ENCODE measurements around the gene NTHL1. TPM values are rescaled to one million over a fixed set of nuclear protein-coding genes. Genes with fewer than 3 reads are reported as not detected.

NTHL1 gene
- total RNA-seq, 1 experiment from 2014 or later: 51.6 TPM

DNA sequence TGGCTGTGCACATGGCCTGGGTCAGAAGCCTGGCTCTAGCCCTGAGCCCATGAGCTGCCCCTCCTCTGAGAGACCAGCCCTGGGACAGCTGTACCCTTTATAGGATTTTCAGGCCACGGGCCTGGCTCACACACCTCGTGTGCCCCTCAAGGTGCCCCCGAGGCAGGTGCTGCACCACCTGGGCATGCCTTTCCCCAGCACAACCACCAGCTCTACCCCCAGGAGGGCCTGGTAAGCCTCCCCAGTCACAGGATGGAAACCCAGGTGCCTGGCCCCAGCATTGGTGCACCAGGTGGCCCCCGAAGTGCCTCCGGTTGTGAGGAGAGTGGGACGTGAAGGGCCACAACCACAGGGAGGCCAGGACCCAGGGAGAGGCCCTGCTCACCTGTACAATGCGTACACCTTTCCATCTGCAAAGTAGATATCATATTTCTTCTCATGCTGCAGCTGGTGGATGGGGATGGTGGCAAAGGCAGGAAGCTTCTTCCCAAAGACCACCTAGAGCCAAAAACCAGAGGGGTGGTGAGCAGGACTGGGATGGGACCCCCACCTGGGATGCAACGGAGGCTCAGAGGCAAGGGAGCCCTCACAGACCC is 44.3 kb downstream of the NTHL1 start:
- ChIA-PET CTCF (no interaction called here), POLR2A (ENCODE audit: low non-redundant PET) (interaction anchor here (0.6 kb wide), 1 partner anchor 211 kb away, joined by 3 read pairs; the partner anchor contains the start of gene PGP)
- H3K4me1 ChIP-seq (ENCODE audit: insufficient read depth, low read length, poor library complexity, severe bottlenecking): peaks cover 34% of the 10 kb centered on the region
- H3K9me3 ChIP-seq (ENCODE audit: low read depth, low read length, poor library complexity, severe bottlenecking): no peaks in the 10 kb centered on the region
- no peak overlapping the region for H3K4me3 ChIP-seq (ENCODE audit: low read depth, low read length, poor library complexity, severe bottlenecking)
- BruUV-seq (replicated peaks): no TSS peak
- TF ChIP-seq CTCF (conservative IDR thresholded peaks at IDR 0.05; ENCODE audit: low read depth, low read length) (no peak), EZH2 (IDR thresholded peaks at IDR 0.05; ENCODE audit: borderline replicate concordance, low read depth, low read length, poor library complexity, severe bottlenecking) (no peak)
- H3K27me3 ChIP-seq (replicated peaks; ENCODE audit: insufficient read depth, low read depth, low read length, poor library complexity): no peaks in the 10 kb centered on the region
- H3K27ac ChIP-seq (ENCODE audit: low read depth, low read length, poor library complexity, severe bottlenecking): no peak overlapping the region
- DNase-seq (ENCODE audit: low spot score): no peak
- intact Hi-C loops (cut with micrococcal nuclease; ENCODE audit: unreplicated experiment): loop anchor here (10.0 kb wide), 1 partner anchor 211 kb away; the partner anchor contains the start of genes BRICD5 and PGP
- H3K36me3 ChIP-seq (ENCODE audit: insufficient read depth, low read length, poor library complexity, severe bottlenecking): peaks cover 49% of the 10 kb centered on the region

GRCh38 chr16:2002406-2003230 is 45.0 kb downstream of the NTHL1 start:
- Histone ChIP-seq H3K9me3 (ENCODE audit: low read depth, low read length, poor library complexity, severe bottlenecking) (no peaks in the 10 kb centered on the region), H3K4me1 (ENCODE audit: insufficient read depth, low read length, poor library complexity, severe bottlenecking) (peaks cover 26% of the 10 kb centered on the region), H3K27me3 (replicated peaks; ENCODE audit: insufficient read depth, low read depth, low read length, poor library complexity) (no peaks in the 10 kb centered on the region), H3K36me3 (ENCODE audit: insufficient read depth, low read length, poor library complexity, severe bottlenecking) (peaks cover 56% of the 10 kb centered on the region), H3K4me3 (ENCODE audit: low read depth, low read length, poor library complexity, severe bottlenecking) (no peak overlapping the region), H3K27ac (ENCODE audit: low read depth, low read length, poor library complexity, severe bottlenecking) (no peak overlapping the region)
- BruUV-seq (replicated peaks): no TSS peak
- TF ChIP-seq EZH2 (IDR thresholded peaks at IDR 0.05; ENCODE audit: borderline replicate concordance, low read depth, low read length, poor library complexity, severe bottlenecking) (no peak), CTCF (conservative IDR thresholded peaks at IDR 0.05; ENCODE audit: low read depth, low read length) (no peak)
- intact Hi-C loops (cut with micrococcal nuclease; ENCODE audit: unreplicated experiment): loop anchor here (10.0 kb wide), 1 partner anchor 212 kb away; the partner anchor contains the start of genes BRICD5 and PGP
- ChIA-PET CTCF (no interaction called here), POLR2A (ENCODE audit: low non-redundant PET) (interaction anchor here (0.6 kb wide), 1 partner anchor 212 kb away, joined by 3 read pairs; the partner anchor contains the start of gene PGP)
- DNase-seq (ENCODE audit: low spot score): no peak

GRCh38 chr16:2001456-2002355 is 45.9 kb downstream of the NTHL1 start:
- Histone ChIP-seq H3K4me3 (ENCODE audit: low read depth, low read length, poor library complexity, severe bottlenecking) (no peak overlapping the region), H3K4me1 (ENCODE audit: insufficient read depth, low read length, poor library complexity, severe bottlenecking) (peaks cover 24% of the 10 kb centered on the region), H3K9me3 (ENCODE audit: low read depth, low read length, poor library complexity, severe bottlenecking) (no peaks in the 10 kb centered on the region), H3K27me3 (replicated peaks; ENCODE audit: insufficient read depth, low read depth, low read length, poor library complexity) (no peaks in the 10 kb centered on the region), H3K36me3 (ENCODE audit: insufficient read depth, low read length, poor library complexity, severe bottlenecking) (peaks cover 63% of the 10 kb centered on the region), H3K27ac (ENCODE audit: low read depth, low read length, poor library complexity, severe bottlenecking) (no peak overlapping the region)
- no peak for DNase-seq (ENCODE audit: low spot score)
- CTCF ChIA-PET: interaction anchor here (0.6 kb wide), 1 partner anchor 13 kb away, joined by 3 read pairs; no protein-coding TSS in a partner anchor
- no peak for TF ChIP-seq EZH2 (IDR thresholded peaks at IDR 0.05; ENCODE audit: borderline replicate concordance, low read depth, low read length, poor library complexity, severe bottlenecking)
- TF ChIP-seq CTCF (conservative IDR thresholded peaks at IDR 0.05; ENCODE audit: low read depth, low read length): no peak
- intact Hi-C loops (cut with micrococcal nuclease; ENCODE audit: unreplicated experiment): loop anchor here (10.0 kb wide), 1 partner anchor 213 kb away; the partner anchor contains the start of genes BRICD5 and PGP
- no TSS peak for BruUV-seq (replicated peaks)
- POLR2A ChIA-PET (ENCODE audit: low non-redundant PET): no interaction called here
